ENCODE data around the gene SLX4IP.

DNA sequence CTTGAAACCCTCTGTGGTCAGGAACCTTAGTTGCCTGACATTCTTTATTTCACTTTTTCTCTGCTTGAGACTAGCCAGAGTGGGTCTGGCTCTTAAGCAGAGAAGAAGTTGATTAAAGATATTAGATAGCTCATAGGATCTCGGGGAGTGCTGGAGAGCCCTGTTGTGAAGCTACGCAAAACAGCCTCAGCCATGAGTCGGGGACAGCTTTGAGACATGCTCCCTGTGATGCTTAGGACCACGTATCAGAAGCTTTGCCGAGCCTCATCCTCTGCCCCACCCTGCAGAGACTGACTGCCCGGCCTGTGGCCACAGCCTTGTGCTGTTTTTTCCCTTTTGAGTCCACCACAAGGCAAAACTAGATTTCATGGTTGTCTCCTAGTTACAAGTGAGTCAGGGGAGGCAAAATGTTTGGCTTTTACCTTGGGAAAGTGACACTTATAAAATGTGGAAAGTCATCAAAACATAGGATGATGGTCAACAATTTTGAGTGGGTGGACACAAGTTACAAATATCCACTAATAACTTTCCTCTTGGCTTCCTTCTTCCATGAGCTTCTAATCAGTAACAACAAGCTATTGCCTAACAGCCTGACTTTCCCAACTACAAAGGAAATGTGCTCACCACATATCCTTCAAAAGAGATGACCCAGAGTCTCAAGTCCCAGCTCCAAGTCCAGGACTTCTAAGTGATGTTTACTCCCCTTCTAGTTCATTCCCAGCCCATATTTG is 130.3 kb downstream of the SLX4IP start:
- TF ChIP-seq TAF1 (IDR thresholded peaks at IDR 0.05; ENCODE audit: borderline replicate concordance, insufficient read depth, low read length) (no peak), SIN3A (IDR thresholded peaks at IDR 0.05; ENCODE audit: borderline replicate concordance, insufficient read depth, low read length) (no peak), POLR2AphosphoS5 (IDR thresholded peaks at IDR 0.05; ENCODE audit: low read depth, low read length) (no peak), FOXP2 (optimal IDR thresholded peaks at IDR 0.05; ENCODE audit: borderline replicate concordance, extremely low read depth, extremely low read length, insufficient read depth) (no peak)
- TF ChIP-seq, protein P1, sequence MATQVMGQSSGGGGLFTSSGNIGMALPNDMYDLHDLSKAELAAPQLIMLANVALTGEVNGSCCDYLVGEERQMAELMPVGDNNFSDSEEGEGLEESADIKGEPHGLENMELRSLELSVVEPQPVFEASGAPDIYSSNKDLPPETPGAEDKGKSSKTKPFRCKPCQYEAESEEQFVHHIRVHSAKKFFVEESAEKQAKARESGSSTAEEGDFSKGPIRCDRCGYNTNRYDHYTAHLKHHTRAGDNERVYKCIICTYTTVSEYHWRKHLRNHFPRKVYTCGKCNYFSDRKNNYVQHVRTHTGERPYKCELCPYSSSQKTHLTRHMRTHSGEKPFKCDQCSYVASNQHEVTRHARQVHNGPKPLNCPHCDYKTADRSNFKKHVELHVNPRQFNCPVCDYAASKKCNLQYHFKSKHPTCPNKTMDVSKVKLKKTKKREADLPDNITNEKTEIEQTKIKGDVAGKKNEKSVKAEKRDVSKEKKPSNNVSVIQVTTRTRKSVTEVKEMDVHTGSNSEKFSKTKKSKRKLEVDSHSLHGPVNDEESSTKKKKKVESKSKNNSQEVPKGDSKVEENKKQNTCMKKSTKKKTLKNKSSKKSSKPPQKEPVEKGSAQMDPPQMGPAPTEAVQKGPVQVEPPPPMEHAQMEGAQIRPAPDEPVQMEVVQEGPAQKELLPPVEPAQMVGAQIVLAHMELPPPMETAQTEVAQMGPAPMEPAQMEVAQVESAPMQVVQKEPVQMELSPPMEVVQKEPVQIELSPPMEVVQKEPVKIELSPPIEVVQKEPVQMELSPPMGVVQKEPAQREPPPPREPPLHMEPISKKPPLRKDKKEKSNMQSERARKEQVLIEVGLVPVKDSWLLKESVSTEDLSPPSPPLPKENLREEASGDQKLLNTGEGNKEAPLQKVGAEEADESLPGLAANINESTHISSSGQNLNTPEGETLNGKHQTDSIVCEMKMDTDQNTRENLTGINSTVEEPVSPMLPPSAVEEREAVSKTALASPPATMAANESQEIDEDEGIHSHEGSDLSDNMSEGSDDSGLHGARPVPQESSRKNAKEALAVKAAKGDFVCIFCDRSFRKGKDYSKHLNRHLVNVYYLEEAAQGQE (IDR thresholded peaks at IDR 0.05; ENCODE audit: insufficient read depth in 1 of 2, low read depth in 2 of 2, low read length in 2 of 2), result no peak

Measured in PFSK-1 (cell line).